CD4-positive, alpha-beta T cell (primary cell): Measurements from ENCODE around the gene PARVB. TPM values are rescaled to one million over a fixed set of nuclear protein-coding genes. Genes with fewer than 3 reads are reported as not detected.

ENCODE experiments used
- ATAC-seq: fragments of 200-7000 bp; cut with Tn5 transposase; one replicate; pipeline ENCODE4 v1.10.0; 2022; ENCODE audit warnings: mild to moderate bottlenecking; ENCODE audit not compliant: poor library complexity
- CTCF ChIA-PET: fragments of 350-600 bp; sonication (Branson Sonifier 250); formaldehyde crosslinking; loops from one replicate; lab custom pipeline; 2021; ENCODE audit warnings: antibody characterized with exemption, inconsistent platforms; lab: Charles Lee
- POLR2A ChIA-PET: fragments of 350-600 bp; sonication (Branson Sonifier 250); formaldehyde crosslinking; loops from one replicate; lab custom pipeline; 2021; ENCODE audit warnings: antibody characterized with exemption, inconsistent platforms; lab: Charles Lee
- DNase-seq, 14 experiments: peaks; one replicate each; pipeline ENCODE4 v3.0.0-alpha.2; 2013 to 2020; ENCODE audit warnings: mixed read lengths in 2 of 14
- H3K27ac ChIP-seq, 2 donors: one replicate each; pipeline versions ENCODE4 v1.5.1 to v1.7.0; 2013; ENCODE audit warnings: low read length in 2 of 2, low read depth in 1 of 2, mild to moderate bottlenecking in 1 of 2
- H3K27me3 ChIP-seq, 2 experiments: 1 replicate in 1 of 2; 2 replicates in 1 of 2; pipeline versions ENCODE4 v1.6.1 to v1.7.0; 2013; ENCODE audit warnings: low read length in 2 of 2, control low read depth in 1 of 2, mild to moderate bottlenecking in 1 of 2, moderate library complexity in 1 of 2; ENCODE audit not compliant: insufficient read depth in 2 of 2, control insufficient read depth in 1 of 2
- H3K36me3 ChIP-seq: one replicate; pipeline ENCODE4 v1.6.1; 2013; ENCODE audit warnings: low read length, control low read depth; ENCODE audit not compliant: insufficient read depth
- H3K4me1 ChIP-seq: one replicate; pipeline ENCODE4 v1.6.1; 2013; ENCODE audit warnings: low read length, control low read depth; ENCODE audit not compliant: insufficient read depth
- H3K4me3 ChIP-seq: one replicate; pipeline ENCODE4 v1.5.1; 2013; ENCODE audit warnings: mild to moderate bottlenecking, low read length, moderate library complexity
- H3K9me3 ChIP-seq, 2 experiments: 1 replicate in 1 of 2; 2 replicates in 1 of 2; pipeline versions ENCODE4 v1.6.1 to v1.7.0; 2013; ENCODE audit warnings: low read length in 2 of 2, mild to moderate bottlenecking in 2 of 2, control low read depth in 1 of 2, moderate library complexity in 1 of 2; ENCODE audit not compliant: control insufficient read depth in 1 of 2, insufficient read depth in 1 of 2
- H3K27ac Mint-ChIP-seq: one replicate; pipeline ENCODE4 v1.8.0; 2020; ENCODE audit warnings: mixed read lengths
- H3K27me3 Mint-ChIP-seq: one replicate; pipeline ENCODE4 v1.8.0; 2021; ENCODE audit warnings: mixed read lengths
- H3K36me3 Mint-ChIP-seq: one replicate; pipeline ENCODE4 v1.8.0; 2021; ENCODE audit warnings: low read depth, mixed read lengths
- H3K4me1 Mint-ChIP-seq: one replicate; pipeline ENCODE4 v1.8.0; 2021; ENCODE audit warnings: low read depth, mixed read lengths
- H3K4me3 Mint-ChIP-seq: one replicate; pipeline ENCODE4 v1.8.0; 2020; ENCODE audit warnings: mild to moderate bottlenecking, mixed read lengths
- H3K9me3 Mint-ChIP-seq: one replicate; pipeline ENCODE4 v1.8.0; 2020; ENCODE audit warnings: mixed read lengths
- CTCF ChIP-seq: fragments of 200-600 bp; IDR thresholded peaks from one replicate; pipeline ENCODE4 v1.8.0; 2022; ENCODE audit warnings: antibody characterized with exemption, mild to moderate bottlenecking
- intact Hi-C, 2 experiments: fragments of 100-400 bp; cut with DNase I in 1 of 2; cut with micrococcal nuclease in 1 of 2; formaldehyde crosslinking; loops; one replicate each; pipeline versions ENCODE4 v1.15.1 to v1.9.0; 2023 to 2025; cut with DNase I, micrococcal nuclease
- total RNA-seq, 174 experiments: library from RNA in 2 of 174; stranded (reverse) in 2 of 174; gene quantifications; one replicate each; pipeline ENCODE4 v1.2.3 and lab custom pipeline; 2021 to 2026

PARVB gene
- total RNA-seq, 2 experiments from 2014 or later: 6.2 to 6.4 TPM

GRCh38 chr22:43978558-43978957 is 45.5 kb upstream of the PARVB start:
- Mint-ChIP-seq H3K9me3 (no peaks in the 10 kb centered on the region), H3K4me1 (no peaks in the 10 kb centered on the region), H3K27ac (no peak overlapping the region), H3K27me3 (no peaks in the 10 kb centered on the region), H3K36me3 (peaks cover 85% of the 10 kb centered on the region), H3K4me3 (no peak overlapping the region)
- no peaks in the 10 kb centered on the region for H3K9me3 ChIP-seq
- no peak overlapping the region for H3K4me3 ChIP-seq
- intact Hi-C loops: no loop called here
- no peak overlapping the region for H3K27ac ChIP-seq
- ChIA-PET CTCF (no interaction called here), POLR2A (no interaction called here)
- no peak for DNase-seq
- no peak for TF ChIP-seq CTCF
- no peaks in the 10 kb centered on the region for H3K4me1 ChIP-seq
- no peaks in the 10 kb centered on the region for H3K27me3 ChIP-seq
- H3K36me3 ChIP-seq: peaks cover 86% of the 10 kb centered on the region
- ATAC-seq: no peak

GRCh38 chr22:43980579-43980978 is 43.5 kb upstream of the PARVB start:
- H3K9me3 ChIP-seq: no peaks in the 10 kb centered on the region
- no peak for DNase-seq

GRCh38 chr22:43980996-43981395 is 43.1 kb upstream of the PARVB start:
- CTCF ChIA-PET: no interaction called here
- no peaks in the 10 kb centered on the region for H3K4me1 ChIP-seq
- intact Hi-C loops: no loop called here
- H3K4me3 Mint-ChIP-seq: no peak overlapping the region
- peaks cover 81% of the 10 kb centered on the region for H3K36me3 ChIP-seq
- H3K9me3 Mint-ChIP-seq: no peaks in the 10 kb centered on the region
- no peak overlapping the region for H3K4me3 ChIP-seq
- H3K4me1 Mint-ChIP-seq: no peaks in the 10 kb centered on the region
- H3K27me3 Mint-ChIP-seq: no peaks in the 10 kb centered on the region
- H3K36me3 Mint-ChIP-seq: peaks cover 84% of the 10 kb centered on the region
- no peaks in the 10 kb centered on the region for H3K9me3 ChIP-seq
- no peak overlapping the region for H3K27ac Mint-ChIP-seq
- POLR2A ChIA-PET: no interaction called here
- TF ChIP-seq CTCF: no peak
- no peaks in the 10 kb centered on the region for H3K27me3 ChIP-seq
- no peak overlapping the region for H3K27ac ChIP-seq
- ATAC-seq (no peak), DNase-seq (no peak)

More at GRCh38 chr22:43980579-43980978, 43.5 kb upstream of the PARVB start:
- Histone ChIP-seq H3K36me3 (peaks cover 83% of the 10 kb centered on the region), H3K27me3 (no peaks in the 10 kb centered on the region), H3K4me3 (no peak overlapping the region), H3K4me1 (no peaks in the 10 kb centered on the region), H3K27ac (no peak overlapping the region)
- TF ChIP-seq CTCF: no peak
- no peak for ATAC-seq
- no peaks in the 10 kb centered on the region for H3K9me3 Mint-ChIP-seq
- CTCF ChIA-PET: no interaction called here
- peaks cover 85% of the 10 kb centered on the region for H3K36me3 Mint-ChIP-seq
- POLR2A ChIA-PET: no interaction called here
- H3K4me1 Mint-ChIP-seq: no peaks in the 10 kb centered on the region
- no peak overlapping the region for H3K4me3 Mint-ChIP-seq
- intact Hi-C loops: no loop called here
- H3K27ac Mint-ChIP-seq: no peak overlapping the region
- H3K27me3 Mint-ChIP-seq: no peaks in the 10 kb centered on the region
